ENCODE measurements around the gene PROKR1. TPM values are rescaled to one million over a fixed set of nuclear protein-coding genes. Genes with fewer than 3 reads are reported as not detected.

PROKR1 gene
- total RNA-seq, 5 donors from 2014 or later (not counting 1 experiment from before 2014, with no cell fraction given): not detected

DNA sequence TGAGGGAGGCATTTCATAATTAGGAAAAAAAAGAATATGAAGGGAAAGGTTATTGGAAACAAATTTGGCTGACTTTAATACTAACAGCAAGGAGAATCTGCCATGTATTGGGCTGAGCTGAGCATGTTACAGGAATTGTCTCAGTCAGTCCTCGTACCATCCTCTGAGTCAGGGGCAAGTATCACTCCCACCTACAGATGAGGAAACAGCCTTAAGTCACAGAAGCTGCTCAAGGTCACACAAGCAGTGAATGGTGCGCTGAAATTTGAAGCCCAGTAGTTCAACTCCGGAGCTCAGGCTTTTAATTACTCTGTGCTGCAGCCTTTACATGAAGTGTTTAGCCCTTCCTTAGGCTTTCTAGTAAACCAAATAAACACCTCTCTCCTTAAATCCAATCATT is 17.3 kb downstream of the PROKR1 start:
- Histone ChIP-seq H3K4me3 (ENCODE audit: control insufficient read depth in 1 of 2, extremely low read depth in 1 of 2, low read length in 1 of 2) (no peak overlapping the region), H3K9me3 (no peaks in the 10 kb centered on the region), H3K36me3 (ENCODE audit: control insufficient read depth in 2 of 2, extremely low read depth in 1 of 2, insufficient read depth in 1 of 2, low read length in 1 of 2) (no peaks in the 10 kb centered on the region), H3K27ac (ENCODE audit: low read length) (no peak overlapping the region), H3K4me1 (ENCODE audit: control insufficient read depth in 1 of 2, extremely low read depth in 1 of 2, insufficient read depth in 2 of 2, low read length in 2 of 2) (no peaks in the 10 kb centered on the region), H3K27me3 (replicated peaks in 1 of 2; ENCODE audit: control insufficient read depth in 2 of 2, extremely low read depth in 1 of 2, insufficient read depth in 2 of 2, low read length in 1 of 2) (peaks cover 0 to 6% of the 10 kb centered on the region in 2 experiments)
- H3K27ac Mint-ChIP-seq: no peak overlapping the region
- WGBS (ENCODE audit: insufficient coverage): 93% methylated on average over 3 of the region's 3 CpGs
- POLR2A ChIA-PET: no interaction called here
- no peak for DNase-seq
- H3K4me3 Mint-ChIP-seq: no peak overlapping the region
- H3K4me1 Mint-ChIP-seq: no peaks in the 10 kb centered on the region
- no peak for ATAC-seq (replicated peaks in 1 of 4)
- no peaks in the 10 kb centered on the region for H3K36me3 Mint-ChIP-seq
- CTCF ChIA-PET: no interaction called here
- no peaks in the 10 kb centered on the region for H3K9me3 Mint-ChIP-seq
- peaks cover 23 to 25% of the 10 kb centered on the region in 2 donors for H3K27me3 Mint-ChIP-seq

- Mint-ChIP-seq H3K36me3 (no peaks in the 10 kb centered on the region), H3K4me1 (no peaks in the 10 kb centered on the region), H3K27ac (no peak overlapping the region), H3K9me3 (peaks cover 0 to 9% (median 5%) of the 10 kb centered on the region in 3 donors), H3K4me3 (no peak overlapping the region), H3K27me3 (peaks cover 25 to 27% of the 10 kb centered on the region in 2 donors)
- H3K36me3 ChIP-seq (ENCODE audit: control insufficient read depth in 2 of 2, extremely low read depth in 1 of 2, insufficient read depth in 1 of 2, low read length in 1 of 2): no peaks in the 10 kb centered on the region
- H3K27ac ChIP-seq (ENCODE audit: low read length): no peak overlapping the region
- H3K27me3 ChIP-seq (replicated peaks in 1 of 2; ENCODE audit: control insufficient read depth in 2 of 2, extremely low read depth in 1 of 2, insufficient read depth in 2 of 2, low read length in 1 of 2): peaks cover 0 to 6% of the 10 kb centered on the region in 2 experiments
- DNase-seq (no peak), ATAC-seq (replicated peaks in 1 of 4) (no peak)
- no CpG with 5 or more reads among the region's 2 CpGs for WGBS (ENCODE audit: insufficient coverage)
- POLR2A ChIA-PET: interaction anchor here in 1 of 2 donors (0.7 kb wide), 1 partner anchor 67 kb away, joined by 3 read pairs; no protein-coding TSS in a partner anchor
- no peaks in the 10 kb centered on the region for H3K4me1 ChIP-seq (ENCODE audit: control insufficient read depth in 1 of 2, extremely low read depth in 1 of 2, insufficient read depth in 2 of 2, low read length in 2 of 2)
- H3K4me3 ChIP-seq (ENCODE audit: control insufficient read depth in 1 of 2, extremely low read depth in 1 of 2, low read length in 1 of 2): no peak overlapping the region
- H3K9me3 ChIP-seq: no peaks in the 10 kb centered on the region
- CTCF ChIA-PET: no interaction called here
These were observed 19.1 kb downstream of the PROKR1 start for GRCh38 chr2:68662466-68662865.

DNA sequence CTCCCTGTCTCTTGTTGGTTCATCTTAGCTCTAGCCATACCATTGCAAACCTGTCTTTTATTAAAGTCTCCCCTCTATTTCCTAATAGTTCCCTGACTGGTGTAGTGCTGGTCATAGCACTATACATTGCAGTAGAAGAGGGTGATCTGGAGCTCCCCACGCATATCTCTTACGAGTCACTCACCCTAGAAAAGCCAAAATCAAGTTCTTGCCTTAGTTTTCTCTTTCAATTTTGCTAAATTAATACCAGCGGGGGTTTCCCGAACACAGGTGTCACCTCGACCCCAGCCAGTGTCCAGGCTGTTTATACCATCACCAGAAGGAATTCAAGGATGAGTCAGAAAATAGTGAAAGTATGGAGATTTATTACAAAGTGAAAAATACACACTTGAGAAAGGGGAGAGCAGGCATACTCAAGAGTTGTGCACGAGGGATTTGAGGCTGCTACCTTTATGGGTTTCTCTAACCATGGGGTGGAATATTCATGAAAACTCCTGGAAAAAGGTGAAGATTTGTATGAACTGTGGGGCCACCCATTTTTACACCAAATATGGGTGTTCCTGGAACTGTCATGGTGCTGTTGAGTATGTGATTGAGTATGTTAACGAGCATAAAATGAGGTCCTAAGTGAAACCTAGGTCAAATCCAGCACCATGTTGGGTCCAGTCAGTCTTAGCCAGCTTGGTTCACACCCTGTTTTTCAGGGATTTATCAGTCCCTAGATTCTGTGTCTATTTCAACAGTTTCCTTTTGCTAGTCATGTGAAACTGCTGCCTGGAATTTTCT is 20.2 kb downstream of the PROKR1 start:
- ChIA-PET POLR2A (no interaction called here), CTCF (no interaction called here)
- H3K4me3 Mint-ChIP-seq: no peak overlapping the region
- no peak overlapping the region for H3K27ac Mint-ChIP-seq
- Histone ChIP-seq H3K36me3 (ENCODE audit: control insufficient read depth in 2 of 2, extremely low read depth in 1 of 2, insufficient read depth in 1 of 2, low read length in 1 of 2) (no peaks in the 10 kb centered on the region), H3K27ac (ENCODE audit: low read length) (no peak overlapping the region), H3K27me3 (replicated peaks in 1 of 2; ENCODE audit: control insufficient read depth in 2 of 2, extremely low read depth in 1 of 2, insufficient read depth in 2 of 2, low read length in 1 of 2) (peaks cover 0 to 6% of the 10 kb centered on the region in 2 experiments), H3K4me3 (ENCODE audit: control insufficient read depth in 1 of 2, extremely low read depth in 1 of 2, low read length in 1 of 2) (no peak overlapping the region), H3K9me3 (no peaks in the 10 kb centered on the region), H3K4me1 (ENCODE audit: control insufficient read depth in 1 of 2, extremely low read depth in 1 of 2, insufficient read depth in 2 of 2, low read length in 2 of 2) (no peaks in the 10 kb centered on the region)
- no peaks in the 10 kb centered on the region for H3K4me1 Mint-ChIP-seq
- H3K27me3 Mint-ChIP-seq: peaks cover 17 to 22% of the 10 kb centered on the region in 2 donors
- ATAC-seq (replicated peaks in 1 of 4) (no peak), DNase-seq (no peak)
- 51% methylated on average over 3 of the region's 7 CpGs for WGBS (ENCODE audit: insufficient coverage)
- H3K36me3 Mint-ChIP-seq: no peaks in the 10 kb centered on the region
- H3K9me3 Mint-ChIP-seq: peaks cover 0 to 14% (median 5%) of the 10 kb centered on the region in 3 donors

DNA sequence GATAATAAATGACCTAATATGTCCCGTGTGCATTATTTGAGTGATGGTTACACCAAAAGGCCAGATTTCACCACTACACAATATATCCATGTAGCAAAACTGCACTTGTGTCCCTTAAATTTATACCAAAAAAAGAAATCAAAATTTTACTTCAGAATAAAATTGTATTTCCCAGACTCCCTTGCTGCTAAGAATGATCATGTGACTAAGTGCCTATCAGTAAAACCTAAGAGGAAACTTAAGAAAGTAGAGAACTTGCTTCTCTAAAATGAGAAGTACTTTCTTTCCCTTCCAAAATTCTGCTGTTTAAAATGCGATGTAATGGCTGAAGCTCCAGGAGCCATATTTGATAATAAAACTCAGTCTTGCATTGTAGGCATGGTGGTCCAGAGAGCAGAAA is 24.0 kb downstream of the PROKR1 start:
- ChIA-PET CTCF (no interaction called here), POLR2A (no interaction called here)
- Mint-ChIP-seq H3K36me3 (no peaks in the 10 kb centered on the region), H3K9me3 (peaks cover 0 to 14% (median 5%) of the 10 kb centered on the region in 3 donors), H3K4me1 (no peaks in the 10 kb centered on the region), H3K27ac (no peak overlapping the region), H3K27me3 (peaks cover 12 to 22% of the 10 kb centered on the region in 2 donors), H3K4me3 (no peak overlapping the region)
- WGBS (ENCODE audit: insufficient coverage): no CpG with 5 or more reads among the region's 2 CpGs
- H3K27ac ChIP-seq (ENCODE audit: low read length): no peak overlapping the region
- no peaks in the 10 kb centered on the region for H3K4me1 ChIP-seq (ENCODE audit: control insufficient read depth in 1 of 2, extremely low read depth in 1 of 2, insufficient read depth in 2 of 2, low read length in 2 of 2)
- DNase-seq (no peak), ATAC-seq (replicated peaks in 1 of 4) (no peak)
- H3K4me3 ChIP-seq (ENCODE audit: control insufficient read depth in 1 of 2, extremely low read depth in 1 of 2, low read length in 1 of 2): no peak overlapping the region
- H3K36me3 ChIP-seq (ENCODE audit: control insufficient read depth in 2 of 2, extremely low read depth in 1 of 2, insufficient read depth in 1 of 2, low read length in 1 of 2): no peaks in the 10 kb centered on the region
- peaks cover 0 to 6% of the 10 kb centered on the region in 2 experiments for H3K27me3 ChIP-seq (replicated peaks in 1 of 2; ENCODE audit: control insufficient read depth in 2 of 2, extremely low read depth in 1 of 2, insufficient read depth in 2 of 2, low read length in 1 of 2)
- H3K9me3 ChIP-seq: no peaks in the 10 kb centered on the region

DNA sequence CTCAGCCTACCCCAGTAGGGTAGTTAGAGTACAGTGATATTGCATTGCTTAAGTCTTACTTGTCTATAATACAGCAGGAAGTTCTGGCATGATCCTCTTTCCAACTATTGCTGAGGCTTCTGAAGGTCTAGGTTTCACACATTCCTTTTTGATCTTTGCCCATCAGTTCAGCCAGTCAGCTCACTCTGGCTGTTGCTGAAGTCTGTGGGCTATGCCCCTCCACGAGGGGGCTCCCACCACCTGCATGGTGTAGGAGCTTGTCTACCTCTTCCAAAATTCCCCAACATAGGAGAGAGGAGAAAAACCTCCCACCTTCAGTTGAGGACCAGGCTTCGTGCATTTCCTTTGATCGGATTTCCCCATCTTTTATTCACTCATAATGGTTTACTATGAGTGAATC is 26.3 kb downstream of the PROKR1 start:
- ATAC-seq (replicated peaks in 1 of 4): no peak
- no peaks in the 10 kb centered on the region for H3K36me3 Mint-ChIP-seq
- no peak overlapping the region for H3K4me3 Mint-ChIP-seq
- H3K27me3 Mint-ChIP-seq: peaks cover 6 to 15% of the 10 kb centered on the region in 2 donors
- POLR2A ChIA-PET: no interaction called here
- CTCF ChIA-PET: no interaction called here
- no peak overlapping the region for H3K27ac Mint-ChIP-seq
- no peak overlapping the region for H3K4me3 ChIP-seq (ENCODE audit: control insufficient read depth in 1 of 2, extremely low read depth in 1 of 2, low read length in 1 of 2)
- DNase-seq: no peak
- H3K9me3 ChIP-seq: no peaks in the 10 kb centered on the region
- no CpG with 5 or more reads among the region's 3 CpGs for WGBS (ENCODE audit: insufficient coverage)
- peaks cover 0 to 15% (median 5%) of the 10 kb centered on the region in 3 donors for H3K9me3 Mint-ChIP-seq
- no peak overlapping the region for H3K27ac ChIP-seq (ENCODE audit: low read length)
- no peaks in the 10 kb centered on the region for H3K36me3 ChIP-seq (ENCODE audit: control insufficient read depth in 2 of 2, extremely low read depth in 1 of 2, insufficient read depth in 1 of 2, low read length in 1 of 2)
- H3K4me1 ChIP-seq (ENCODE audit: control insufficient read depth in 1 of 2, extremely low read depth in 1 of 2, insufficient read depth in 2 of 2, low read length in 2 of 2): no peaks in the 10 kb centered on the region
- no peaks in the 10 kb centered on the region for H3K27me3 ChIP-seq (replicated peaks in 1 of 2; ENCODE audit: control insufficient read depth in 2 of 2, extremely low read depth in 1 of 2, insufficient read depth in 2 of 2, low read length in 1 of 2)
- H3K4me1 Mint-ChIP-seq: no peaks in the 10 kb centered on the region

- Mint-ChIP-seq H3K4me3 (no peak overlapping the region), H3K27ac (no peak overlapping the region), H3K9me3 (peaks cover 0 to 24% (median 8%) of the 10 kb centered on the region in 3 donors), H3K27me3 (peaks cover 3 to 12% of the 10 kb centered on the region in 2 donors), H3K36me3 (no peaks in the 10 kb centered on the region), H3K4me1 (no peaks in the 10 kb centered on the region)
- POLR2A ChIA-PET: no interaction called here
- Histone ChIP-seq H3K36me3 (ENCODE audit: control insufficient read depth in 2 of 2, extremely low read depth in 1 of 2, insufficient read depth in 1 of 2, low read length in 1 of 2) (no peaks in the 10 kb centered on the region), H3K4me3 (ENCODE audit: control insufficient read depth in 1 of 2, extremely low read depth in 1 of 2, low read length in 1 of 2) (no peak overlapping the region), H3K9me3 (no peaks in the 10 kb centered on the region), H3K4me1 (ENCODE audit: control insufficient read depth in 1 of 2, extremely low read depth in 1 of 2, insufficient read depth in 2 of 2, low read length in 2 of 2) (no peaks in the 10 kb centered on the region), H3K27me3 (replicated peaks in 1 of 2; ENCODE audit: control insufficient read depth in 2 of 2, extremely low read depth in 1 of 2, insufficient read depth in 2 of 2, low read length in 1 of 2) (no peaks in the 10 kb centered on the region), H3K27ac (ENCODE audit: low read length) (no peak overlapping the region)
- no CpG with 5 or more reads among the region's 4 CpGs for WGBS (ENCODE audit: insufficient coverage)
- no peak for ATAC-seq (replicated peaks in 1 of 4)
- DNase-seq: no peak
- CTCF ChIA-PET: no interaction called here
These were observed 28.6 kb downstream of the PROKR1 start for GRCh38 chr2:68671961-68672360.
